OCI-LY7 (cell line): ENCODE results near the gene MTHFD2L. TPM values are rescaled to one million over a fixed set of nuclear protein-coding genes. Genes with fewer than 3 reads are reported as not detected.

Source experiments
- BruUV-seq: library from RNA; stranded (reverse); fragments of 400-500 nt; replicated peaks from 2 replicates; lab custom pipeline; 2021; lab: Mats Ljungman, UMichigan
- CTCF ChIA-PET: fragments of 300-600 bp; sonication (Branson Sonifier 250); formaldehyde crosslinking; loops from one replicate; lab custom pipeline; 2022; ENCODE audit warnings: antibody characterized with exemption; ENCODE audit not compliant: unreplicated experiment; lab: Charles Lee
- POLR2A ChIA-PET: fragments of 300-600 bp; sonication (Branson Sonifier 250); formaldehyde crosslinking; loops from one replicate; lab custom pipeline; 2022; ENCODE audit warnings: antibody characterized with exemption; lab: Charles Lee
- DNase-seq: peaks from one replicate; pipeline ENCODE4 v3.0.0-alpha.2; 2015; ENCODE audit warnings: low spot score
- H2AFZ ChIP-seq: fragments of 200-600 bp; sonication (generic), shearing (Covaris generic); 2 replicates; pipeline ENCODE4 v1.6.1; 2014; ENCODE audit warnings: mild to moderate bottlenecking, antibody characterized with exemption, low read length, moderate library complexity
- H3K27ac ChIP-seq: fragments of 200-600 bp; sonication (generic); 2 replicates; pipeline ENCODE4 v1.5.1; 2014; ENCODE audit warnings: mixed run types, low read depth, mild to moderate bottlenecking, moderate library complexity, low read length, inconsistent platforms; ENCODE audit not compliant: poor library complexity, severe bottlenecking
- H3K36me3 ChIP-seq: fragments of 200-600 bp; sonication (generic); 2 replicates; pipeline ENCODE4 v1.6.1; 2014; ENCODE audit warnings: mild to moderate bottlenecking, antibody characterized with exemption, low read length, moderate library complexity, mixed read lengths; ENCODE audit not compliant: insufficient read depth
- H3K4me1 ChIP-seq: fragments of 200-600 bp; sonication (generic); 2 replicates; pipeline ENCODE4 v1.5.1; 2014; ENCODE audit warnings: mild to moderate bottlenecking, low read length; ENCODE audit not compliant: insufficient read depth, poor library complexity, severe bottlenecking
- H3K4me2 ChIP-seq: fragments of 200-600 bp; sonication (generic); 2 replicates; pipeline ENCODE4 v1.6.1; 2014; ENCODE audit warnings: mild to moderate bottlenecking, low read length
- H3K4me3 ChIP-seq: fragments of 200-600 bp; sonication (generic); 2 replicates; pipeline ENCODE4 v1.5.1; 2014; ENCODE audit warnings: mild to moderate bottlenecking, low read depth, low read length; ENCODE audit not compliant: poor library complexity, severe bottlenecking
- H3K79me2 ChIP-seq: fragments of 200-600 bp; sonication (generic); 2 replicates; pipeline ENCODE4 v1.6.1; 2016; ENCODE audit warnings: low read depth, mild to moderate bottlenecking, low read length, moderate library complexity, mixed read lengths; ENCODE audit not compliant: insufficient read depth
- H3K9me2 ChIP-seq: fragments of 200-600 bp; sonication (generic); 2 replicates; pipeline ENCODE4 v1.6.1; 2016; ENCODE audit warnings: mild to moderate bottlenecking, low read length, mixed read lengths; ENCODE audit not compliant: insufficient read depth
- H3K9me3 ChIP-seq: fragments of 200-600 bp; sonication (generic); 2 replicates; pipeline ENCODE4 v1.6.1; 2014; ENCODE audit warnings: mild to moderate bottlenecking, mixed run types, low read length, mixed read lengths
- H4K20me1 ChIP-seq: fragments of 200-600 bp; sonication (generic); 2 replicates; pipeline ENCODE4 v1.6.1; 2014; ENCODE audit warnings: mild to moderate bottlenecking, antibody characterized with exemption, low read length, moderate library complexity, mixed read lengths; ENCODE audit not compliant: insufficient read depth
- EZH2phosphoT487 ChIP-seq: fragments of 200-600 bp; sonication (generic); IDR thresholded peaks from 2 replicates; pipeline ENCODE4 v1.6.1; 2018; ENCODE audit warnings: low read depth, borderline replicate concordance, mild to moderate bottlenecking, mixed run types, antibody characterized with exemption, low read length, moderate library complexity, mixed read lengths
- intact Hi-C: fragments of 100-400 bp; cut with micrococcal nuclease; formaldehyde crosslinking; loops from one replicate; pipeline ENCODE4 v1.10.0; 2022; ENCODE audit not compliant: unreplicated experiment
- total RNA-seq, 2 experiments: library from RNA; depleted of rRNA in 1 of 2; stranded (reverse); fragments of >200 nt in 1 of 2; shearing (Covaris generic) in 1 of 2; gene quantifications; 2 replicates each; pipeline ENCODE4 v1.2.3, GENCODE V29; 2014 to 2022
- TF ChIP-seq, protein P1 (sequence below): fragments of 200-600 bp; sonication (generic); conservative IDR thresholded peaks from 2 replicates; pipeline ENCODE4 v1.5.1; 2014; ENCODE audit warnings: mild to moderate bottlenecking, antibody characterized with exemption, low read length, moderate library complexity, mixed read lengths

The MTHFD2L gene
- total RNA-seq, 2 experiments from 2014 or later: 18.7 to 18.9 TPM

DNA sequence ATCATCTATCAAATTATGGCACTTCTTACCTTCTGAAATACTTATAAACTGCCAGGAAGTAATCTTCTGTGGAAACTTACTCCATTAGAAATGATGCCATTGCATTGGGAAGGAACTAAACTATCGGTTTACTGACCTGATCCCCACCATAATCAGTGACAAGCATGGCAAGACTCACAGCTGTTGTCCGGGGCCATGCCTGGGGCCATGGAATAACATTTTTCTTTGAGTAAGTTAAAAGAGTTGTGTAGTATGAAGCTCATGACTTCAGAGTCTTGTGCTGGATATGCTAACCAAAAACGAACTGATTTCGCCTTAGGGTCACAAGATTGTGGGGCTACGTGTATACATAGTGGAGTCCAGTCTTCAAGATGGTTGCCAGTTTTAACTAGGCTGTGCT lies 15.4 kb downstream of the MTHFD2L start:
- Histone ChIP-seq H3K27ac (no peak overlapping the region), H3K9me3 (no peaks in the 10 kb centered on the region), H4K20me1 (no peaks in the 10 kb centered on the region), H3K4me3 (no peak overlapping the region), H3K4me1 (no peaks in the 10 kb centered on the region), H3K4me2 (no peak overlapping the region), H3K36me3 (no peaks in the 10 kb centered on the region), H2AFZ (no peak overlapping the region), H3K79me2 (no peaks in the 10 kb centered on the region), H3K9me2 (no peaks in the 10 kb centered on the region)
- ChIA-PET POLR2A (no interaction called here), CTCF (no interaction called here)
- TF ChIP-seq, protein P1, sequence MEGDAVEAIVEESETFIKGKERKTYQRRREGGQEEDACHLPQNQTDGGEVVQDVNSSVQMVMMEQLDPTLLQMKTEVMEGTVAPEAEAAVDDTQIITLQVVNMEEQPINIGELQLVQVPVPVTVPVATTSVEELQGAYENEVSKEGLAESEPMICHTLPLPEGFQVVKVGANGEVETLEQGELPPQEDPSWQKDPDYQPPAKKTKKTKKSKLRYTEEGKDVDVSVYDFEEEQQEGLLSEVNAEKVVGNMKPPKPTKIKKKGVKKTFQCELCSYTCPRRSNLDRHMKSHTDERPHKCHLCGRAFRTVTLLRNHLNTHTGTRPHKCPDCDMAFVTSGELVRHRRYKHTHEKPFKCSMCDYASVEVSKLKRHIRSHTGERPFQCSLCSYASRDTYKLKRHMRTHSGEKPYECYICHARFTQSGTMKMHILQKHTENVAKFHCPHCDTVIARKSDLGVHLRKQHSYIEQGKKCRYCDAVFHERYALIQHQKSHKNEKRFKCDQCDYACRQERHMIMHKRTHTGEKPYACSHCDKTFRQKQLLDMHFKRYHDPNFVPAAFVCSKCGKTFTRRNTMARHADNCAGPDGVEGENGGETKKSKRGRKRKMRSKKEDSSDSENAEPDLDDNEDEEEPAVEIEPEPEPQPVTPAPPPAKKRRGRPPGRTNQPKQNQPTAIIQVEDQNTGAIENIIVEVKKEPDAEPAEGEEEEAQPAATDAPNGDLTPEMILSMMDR: no peak
- no peak for TF ChIP-seq EZH2phosphoT487
- intact Hi-C loops: no loop called here
- no TSS peak for BruUV-seq
- DNase-seq: no peak

- no peak overlapping the region for H3K4me3 ChIP-seq
- intact Hi-C loops: no loop called here
- no TSS peak for BruUV-seq
- no peak overlapping the region for H3K27ac ChIP-seq
- H2AFZ ChIP-seq: no peak overlapping the region
- H3K9me3 ChIP-seq: no peaks in the 10 kb centered on the region
- H3K4me1 ChIP-seq: no peaks in the 10 kb centered on the region
- POLR2A ChIA-PET: no interaction called here
- no peak overlapping the region for H3K4me2 ChIP-seq
- CTCF ChIA-PET: no interaction called here
- no peaks in the 10 kb centered on the region for H3K9me2 ChIP-seq
- H4K20me1 ChIP-seq: no peaks in the 10 kb centered on the region
- DNase-seq: no peak
- TF ChIP-seq EZH2phosphoT487: no peak
- TF ChIP-seq, protein P1: no peak
- H3K79me2 ChIP-seq: no peaks in the 10 kb centered on the region
- H3K36me3 ChIP-seq: no peaks in the 10 kb centered on the region
Measured at GRCh38 chr4:74174421-74174820, 16.5 kb downstream of the MTHFD2L start.

- CTCF ChIA-PET: no interaction called here
- Histone ChIP-seq H4K20me1 (no peaks in the 10 kb centered on the region), H3K36me3 (no peaks in the 10 kb centered on the region), H3K27ac (no peak overlapping the region), H3K9me3 (no peaks in the 10 kb centered on the region), H3K4me1 (no peaks in the 10 kb centered on the region), H2AFZ (no peak overlapping the region), H3K4me3 (no peak overlapping the region), H3K79me2 (no peaks in the 10 kb centered on the region), H3K4me2 (no peak overlapping the region), H3K9me2 (no peaks in the 10 kb centered on the region)
- no peak for TF ChIP-seq EZH2phosphoT487
- TF ChIP-seq, protein P1: no peak
- intact Hi-C loops: no loop called here
- POLR2A ChIA-PET: interaction anchor here (1.1 kb wide), 1 partner anchor 10 kb away, joined by 4 read pairs; no protein-coding TSS in a partner anchor
- DNase-seq: no peak
- no TSS peak for BruUV-seq
Measured at GRCh38 chr4:74174941-74175340, 17.0 kb downstream of the MTHFD2L start.
